Peyer's patch (tissue), 4 donors: ENCODE results near the gene FLT4. TPM values are rescaled to one million over a fixed set of nuclear protein-coding genes. Genes with fewer than 3 reads are reported as not detected.

Experiments
- DNase-seq, 3 donors: peaks; one replicate each; pipeline ENCODE4 v3.0.0-alpha.2; 2017 to 2019
- H3K27ac ChIP-seq, 4 donors: fragments of 200-600 bp; sonication (generic); one replicate each; pipeline ENCODE4 v1.5.1; 2016 to 2019
- H3K27me3 ChIP-seq, 2 donors: fragments of 200-600 bp; sonication (generic); one replicate each; pipeline ENCODE4 v1.5.1; 2019
- H3K36me3 ChIP-seq, 3 donors: fragments of 200-600 bp; sonication (generic); one replicate each; pipeline ENCODE4 v1.5.1; 2016 to 2019
- H3K4me1 ChIP-seq, 4 donors: fragments of 200-600 bp; sonication (generic); one replicate each; pipeline ENCODE4 v1.5.1; 2016 to 2019
- H3K4me3 ChIP-seq, 4 donors: fragments of 200-600 bp; sonication (generic); 1 replicate in 3 of 4; 2 replicates in 1 of 4; pipeline ENCODE4 v1.5.1; 2016 to 2019; ENCODE audit warnings: mild to moderate bottlenecking in 1 of 4
- H3K9me3 ChIP-seq, 4 donors: fragments of 200-600 bp; sonication (generic); one replicate each; pipeline ENCODE4 v1.5.1; 2016 to 2019; ENCODE audit warnings: mild to moderate bottlenecking in 1 of 4
- CTCF ChIP-seq, 6 experiments: fragments of 450-650 bp in 4 of 6; fragments of 200-600 bp in 2 of 6; sonication (generic) in 1 of 6; IDR thresholded peaks; one replicate each; pipeline ENCODE4 v1.5.1; 2017 to 2019; ENCODE audit warnings: antibody characterized with exemption in 6 of 6, mild to moderate bottlenecking in 3 of 6, moderate library complexity in 1 of 6
- POLR2A ChIP-seq, 2 donors: fragments of 450-650 bp; IDR thresholded peaks; one replicate each; pipeline ENCODE4 v1.5.1; 2017; ENCODE audit warnings: antibody characterized with exemption in 2 of 2, mild to moderate bottlenecking in 2 of 2, moderate library complexity in 2 of 2
- total RNA-seq, 4 donors: library from RNA; depleted of rRNA; stranded (reverse); fragments of >200 nt; gene quantifications; one replicate each; pipeline ENCODE4 v1.1.0, GENCODE V29; 2016

Gene FLT4
- total RNA-seq, 4 donors from 2014 or later, result 3.9 to 17.3 (median 6.1) TPM

- DNase-seq, result no peak
- Histone ChIP-seq H3K27ac (no peak overlapping the region), H3K27me3 (no peaks in the 10 kb centered on the region), H3K4me1 (no peaks in the 10 kb centered on the region), H3K4me3 (no peak overlapping the region), H3K36me3 (peaks cover 0 to 49% (median 3%) of the 10 kb centered on the region in 3 donors), H3K9me3 (no peaks in the 10 kb centered on the region)
- TF ChIP-seq CTCF (IDR thresholded peaks at IDR 0.05) (no peak), POLR2A (IDR thresholded peaks at IDR 0.05) (no peak)
These were observed 73.8 kb downstream of the FLT4 start for GRCh38 chr5:180575571-180575970.

GRCh38 chr5:180568914-180569313 lies 80.5 kb downstream of the FLT4 start:
- Histone ChIP-seq H3K4me3 (no peak overlapping the region), H3K4me1 (no peaks in the 10 kb centered on the region), H3K27ac (no peak overlapping the region), H3K36me3 (peaks cover 0 to 77% (median 5%) of the 10 kb centered on the region in 3 donors), H3K9me3 (no peaks in the 10 kb centered on the region), H3K27me3 (no peaks in the 10 kb centered on the region)
- no peak for TF ChIP-seq POLR2A (IDR thresholded peaks at IDR 0.05)
- no peak for TF ChIP-seq CTCF (IDR thresholded peaks at IDR 0.05)
- DNase-seq, result no peak

- H3K4me3 ChIP-seq, result no peak overlapping the region
- H3K9me3 ChIP-seq, result no peaks in the 10 kb centered on the region
- no peak for TF ChIP-seq POLR2A (IDR thresholded peaks at IDR 0.05)
- no peak for TF ChIP-seq CTCF (IDR thresholded peaks at IDR 0.05)
- H3K27ac ChIP-seq, result no peak overlapping the region
- peaks cover 0 to 47% (median 0%) of the 10 kb centered on the region in 3 donors for H3K36me3 ChIP-seq
- no peaks in the 10 kb centered on the region for H3K27me3 ChIP-seq
- no peak for DNase-seq
- no peaks in the 10 kb centered on the region for H3K4me1 ChIP-seq
These were observed 85.4 kb downstream of the FLT4 start for GRCh38 chr5:180563994-180564393.

GRCh38 chr5:180558232-180558631 lies 91.2 kb downstream of the FLT4 start:
- no peak overlapping the region for H3K27ac ChIP-seq
- TF ChIP-seq CTCF (IDR thresholded peaks at IDR 0.05) (no peak), POLR2A (IDR thresholded peaks at IDR 0.05) (no peak)
- H3K27me3 ChIP-seq, result no peaks in the 10 kb centered on the region

GRCh38 chr5:180557217-180557809 lies 92.1 kb downstream of the FLT4 start:
- TF ChIP-seq CTCF (IDR thresholded peaks at IDR 0.05) (no peak), POLR2A (IDR thresholded peaks at IDR 0.05) (no peak)
- no peaks in the 10 kb centered on the region for H3K27me3 ChIP-seq
- DNase-seq, result no peak
- peaks cover 0 to 8% (median 0%) of the 10 kb centered on the region in 3 donors for H3K36me3 ChIP-seq
- H3K9me3 ChIP-seq, result no peaks in the 10 kb centered on the region
- no peaks in the 10 kb centered on the region for H3K4me1 ChIP-seq
- H3K27ac ChIP-seq, result no peak overlapping the region
- no peak overlapping the region for H3K4me3 ChIP-seq

More at GRCh38 chr5:180558232-180558631, 91.2 kb downstream of the FLT4 start:
- DNase-seq, result no peak
- Histone ChIP-seq H3K36me3 (peaks cover 0 to 15% (median 0%) of the 10 kb centered on the region in 3 donors), H3K9me3 (no peaks in the 10 kb centered on the region), H3K4me1 (no peaks in the 10 kb centered on the region), H3K4me3 (no peak overlapping the region)
